ENCODE data around the gene PHRF1. TPM values are rescaled to one million over a fixed set of nuclear protein-coding genes. Genes with fewer than 3 reads are reported as not detected.

The PHRF1 gene
- total RNA-seq, 1 experiment from 2014 or later: 42.3 TPM

DNA sequence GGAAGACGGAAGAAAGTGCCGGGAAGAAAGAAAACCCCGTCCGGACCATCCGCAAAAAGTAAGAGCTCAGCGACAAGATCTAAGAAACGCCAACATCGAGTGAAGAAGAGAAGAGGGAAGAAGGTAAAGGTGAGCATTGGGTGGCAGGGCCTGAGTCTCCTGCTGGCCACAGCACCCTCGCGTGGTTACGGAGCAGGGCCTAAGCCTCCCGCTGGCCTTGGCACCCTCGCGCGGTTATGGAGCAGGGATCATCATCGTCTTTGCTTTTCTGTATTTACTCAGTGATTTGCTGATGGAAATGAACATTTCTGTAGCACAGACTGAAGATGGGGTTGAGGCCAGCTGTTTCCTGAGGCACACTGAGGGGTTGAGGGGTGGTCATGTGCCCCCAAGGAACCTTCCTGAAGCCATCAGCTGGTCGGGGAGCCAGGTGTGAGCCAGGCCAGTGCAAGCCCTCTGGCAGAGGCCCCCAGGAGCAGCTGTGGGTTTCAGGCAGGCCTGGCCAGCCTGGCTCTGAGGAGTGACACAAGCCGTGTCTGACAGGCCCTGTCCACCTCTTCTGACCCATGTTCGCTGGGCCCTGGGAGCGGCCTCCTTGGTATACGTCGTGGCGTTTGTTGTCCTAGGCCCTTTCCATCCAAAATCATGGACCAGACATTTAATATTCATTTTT lies 25.4 kb downstream of the PHRF1 start:
- no peak overlapping the region for H3K27ac Mint-ChIP-seq (ENCODE audit: unreplicated experiment)
- TF ChIP-seq, protein P1, sequence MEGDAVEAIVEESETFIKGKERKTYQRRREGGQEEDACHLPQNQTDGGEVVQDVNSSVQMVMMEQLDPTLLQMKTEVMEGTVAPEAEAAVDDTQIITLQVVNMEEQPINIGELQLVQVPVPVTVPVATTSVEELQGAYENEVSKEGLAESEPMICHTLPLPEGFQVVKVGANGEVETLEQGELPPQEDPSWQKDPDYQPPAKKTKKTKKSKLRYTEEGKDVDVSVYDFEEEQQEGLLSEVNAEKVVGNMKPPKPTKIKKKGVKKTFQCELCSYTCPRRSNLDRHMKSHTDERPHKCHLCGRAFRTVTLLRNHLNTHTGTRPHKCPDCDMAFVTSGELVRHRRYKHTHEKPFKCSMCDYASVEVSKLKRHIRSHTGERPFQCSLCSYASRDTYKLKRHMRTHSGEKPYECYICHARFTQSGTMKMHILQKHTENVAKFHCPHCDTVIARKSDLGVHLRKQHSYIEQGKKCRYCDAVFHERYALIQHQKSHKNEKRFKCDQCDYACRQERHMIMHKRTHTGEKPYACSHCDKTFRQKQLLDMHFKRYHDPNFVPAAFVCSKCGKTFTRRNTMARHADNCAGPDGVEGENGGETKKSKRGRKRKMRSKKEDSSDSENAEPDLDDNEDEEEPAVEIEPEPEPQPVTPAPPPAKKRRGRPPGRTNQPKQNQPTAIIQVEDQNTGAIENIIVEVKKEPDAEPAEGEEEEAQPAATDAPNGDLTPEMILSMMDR (IDR thresholded peaks at IDR 0.05; ENCODE audit: unreplicated experiment): no peak
- CTCF ChIA-PET: interaction anchor here (0.6 kb wide), 1 partner anchor 21 kb away, joined by 3 read pairs; no protein-coding TSS in a partner anchor
- no peak overlapping the region for H3K4me3 Mint-ChIP-seq (ENCODE audit: low read depth, unreplicated experiment)
- no TSS peak for BruUV-seq (replicated peaks)
- H3K4me1 Mint-ChIP-seq (ENCODE audit: low read depth, unreplicated experiment): no peaks in the 10 kb centered on the region
- H3K27me3 Mint-ChIP-seq (ENCODE audit: unreplicated experiment): no peaks in the 10 kb centered on the region
- H3K36me3 Mint-ChIP-seq (ENCODE audit: insufficient read depth, unreplicated experiment): peaks cover 72% of the 10 kb centered on the region
- no peaks in the 10 kb centered on the region for H3K9me3 Mint-ChIP-seq (ENCODE audit: low read depth, unreplicated experiment)
- no peak for DNase-seq
- intact Hi-C loops (cut with micrococcal nuclease; ENCODE audit: unreplicated experiment): no loop called here

DNA sequence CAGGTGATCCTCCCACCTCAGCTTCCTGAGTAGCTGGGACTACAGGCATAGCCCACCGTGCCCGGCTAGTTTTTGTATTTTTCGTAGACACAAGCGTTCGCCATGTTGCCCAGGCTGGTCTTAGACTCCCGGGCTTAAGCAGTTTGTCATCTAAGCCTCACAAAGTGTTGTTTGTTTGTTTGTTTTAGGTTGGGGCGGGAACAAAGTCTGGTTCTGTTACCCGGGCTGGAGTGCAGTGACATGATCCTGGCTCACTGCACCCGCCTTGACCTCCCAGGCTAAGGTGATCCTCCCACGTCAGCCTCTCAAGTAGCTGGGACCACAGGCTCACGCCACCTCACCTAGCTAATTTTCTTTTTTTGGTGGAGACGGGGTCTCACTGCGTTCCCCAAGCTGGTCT lies 26.9 kb downstream of the PHRF1 start:
- no peak overlapping the region for H3K27ac Mint-ChIP-seq (ENCODE audit: unreplicated experiment)
- intact Hi-C loops (cut with micrococcal nuclease; ENCODE audit: unreplicated experiment): no loop called here
- H3K36me3 Mint-ChIP-seq (ENCODE audit: insufficient read depth, unreplicated experiment): peaks cover 75% of the 10 kb centered on the region
- no peaks in the 10 kb centered on the region for H3K9me3 Mint-ChIP-seq (ENCODE audit: low read depth, unreplicated experiment)
- no peak overlapping the region for H3K4me3 Mint-ChIP-seq (ENCODE audit: low read depth, unreplicated experiment)
- TF ChIP-seq, protein P1 (IDR thresholded peaks at IDR 0.05; ENCODE audit: unreplicated experiment): no peak
- no TSS peak for BruUV-seq (replicated peaks)
- CTCF ChIA-PET: no interaction called here
- DNase-seq: no peak
- H3K27me3 Mint-ChIP-seq (ENCODE audit: unreplicated experiment): no peaks in the 10 kb centered on the region
- H3K4me1 Mint-ChIP-seq (ENCODE audit: low read depth, unreplicated experiment): no peaks in the 10 kb centered on the region

DNA sequence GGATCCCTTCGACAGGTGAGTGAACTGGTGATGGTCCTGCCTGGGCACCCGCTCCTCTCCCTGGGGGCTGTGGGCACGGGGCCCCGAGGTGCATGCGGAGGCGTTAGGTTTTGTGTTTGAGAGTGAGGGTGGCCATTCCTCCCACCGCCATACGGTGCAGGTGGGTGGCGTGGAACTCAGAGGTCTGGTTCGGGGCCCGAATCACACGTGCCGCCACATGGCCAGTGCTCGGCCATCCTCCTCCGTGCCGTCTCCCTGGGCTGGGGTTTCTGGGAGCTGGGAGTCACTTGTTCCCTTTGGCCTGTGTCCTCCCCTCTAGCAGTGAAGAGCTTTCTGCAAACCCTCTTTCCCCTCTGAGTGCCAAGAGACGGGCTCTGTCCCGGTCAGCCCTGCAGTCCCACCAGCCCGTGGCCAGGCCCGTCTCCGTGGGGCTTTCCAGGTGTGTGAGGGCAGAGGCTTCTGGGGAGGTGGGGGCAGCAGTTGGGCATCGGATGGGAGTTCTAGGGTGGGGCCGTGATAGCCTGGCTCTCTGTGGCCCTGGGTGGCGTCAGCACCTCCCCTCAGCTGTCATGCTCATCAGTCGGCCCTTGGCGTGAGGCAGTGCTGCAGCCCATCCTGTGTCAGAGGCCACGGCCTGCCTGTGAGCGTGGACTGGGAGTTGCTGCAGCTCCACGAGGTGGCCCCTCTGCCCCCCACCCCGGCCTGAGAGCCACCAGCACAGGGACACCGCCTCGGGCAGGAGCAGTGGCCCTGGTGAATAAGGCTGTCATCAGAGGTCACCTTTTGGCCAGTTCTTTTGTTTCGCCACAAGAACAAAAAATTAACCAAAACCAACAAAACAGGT lies 29.2 kb downstream of the PHRF1 start:
- Mint-ChIP-seq H3K4me3 (ENCODE audit: low read depth, unreplicated experiment) (no peak overlapping the region), H3K4me1 (ENCODE audit: low read depth, unreplicated experiment) (no peaks in the 10 kb centered on the region), H3K9me3 (ENCODE audit: low read depth, unreplicated experiment) (no peaks in the 10 kb centered on the region), H3K27me3 (ENCODE audit: unreplicated experiment) (no peaks in the 10 kb centered on the region), H3K36me3 (ENCODE audit: insufficient read depth, unreplicated experiment) (peaks cover 77% of the 10 kb centered on the region), H3K27ac (ENCODE audit: unreplicated experiment) (no peak overlapping the region)
- BruUV-seq (replicated peaks): no TSS peak
- CTCF ChIA-PET: interaction anchor here (0.9 kb wide), 1 partner anchor 10 kb away, joined by 4 read pairs; the partner anchor contains the start of gene IRF7
- intact Hi-C loops (cut with micrococcal nuclease; ENCODE audit: unreplicated experiment): no loop called here
- TF ChIP-seq, protein P1 (IDR thresholded peaks at IDR 0.05; ENCODE audit: unreplicated experiment): no peak
- DNase-seq: no peak

DNA sequence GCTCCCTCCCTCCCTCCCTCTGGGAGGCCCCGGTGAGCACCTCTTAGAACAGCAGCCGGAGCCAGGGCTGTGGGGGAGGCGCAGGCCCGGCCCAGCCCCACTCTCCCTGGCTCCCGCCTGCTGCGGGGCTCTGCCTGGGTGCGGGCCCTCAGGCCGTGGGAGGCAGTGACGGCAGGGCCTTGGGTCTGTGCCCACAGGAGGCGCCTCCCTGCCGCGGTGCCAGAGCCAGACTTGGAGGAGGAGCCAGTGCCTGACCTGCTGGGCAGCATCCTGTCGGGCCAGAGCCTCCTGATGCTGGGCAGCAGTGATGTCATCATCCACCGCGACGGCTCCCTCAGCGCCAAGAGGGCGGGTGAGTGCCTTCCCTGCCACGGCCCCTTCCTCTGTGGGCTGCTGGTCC lies 30.0 kb downstream of the PHRF1 start:
- CTCF ChIA-PET: no interaction called here
- intact Hi-C loops (cut with micrococcal nuclease; ENCODE audit: unreplicated experiment): no loop called here
- no peak for DNase-seq
- TF ChIP-seq, protein P1 (IDR thresholded peaks at IDR 0.05; ENCODE audit: unreplicated experiment): no peak
- BruUV-seq (replicated peaks): no TSS peak
- H3K4me1 Mint-ChIP-seq (ENCODE audit: low read depth, unreplicated experiment): no peaks in the 10 kb centered on the region
- peaks cover 77% of the 10 kb centered on the region for H3K36me3 Mint-ChIP-seq (ENCODE audit: insufficient read depth, unreplicated experiment)
- H3K27ac Mint-ChIP-seq (ENCODE audit: unreplicated experiment): no peak overlapping the region
- H3K9me3 Mint-ChIP-seq (ENCODE audit: low read depth, unreplicated experiment): no peaks in the 10 kb centered on the region
- H3K4me3 Mint-ChIP-seq (ENCODE audit: low read depth, unreplicated experiment): no peak overlapping the region
- H3K27me3 Mint-ChIP-seq (ENCODE audit: unreplicated experiment): no peaks in the 10 kb centered on the region

Data from Calu3 (cell line).